ENCODE results near the gene PRR22.
"Not testable (repeated sequence)": the region's sequence is repeated elsewhere in the genome, so short reads cannot be mapped to it uniquely, and the experiment has no call there.

PRR22 gene

GRCh38 chr19:5790559-5791520, 6.3 kb upstream of the PRR22 start, which contains the start of gene DUS3L:
Gene DUS3L, minus strand, starts transcription at chr19:5791163. Its CDS starts 22 bp downstream, at chr19:5791141.
- peak; percentile 92 to 94 for DNase-seq (ENCODE audit: low read depth in 2 of 2)

- no peak for DNase-seq (ENCODE audit: low read depth in 2 of 2)
These were observed 5.5 kb upstream of the PRR22 start for GRCh38 chr19:5789886-5790558.

GRCh38 chr19:5789351-5789761, 4.8 kb upstream of the PRR22 start:
- DNase-seq (ENCODE audit: low read depth in 2 of 2), result no peak

- DNase-seq (ENCODE audit: low read depth in 2 of 2), result no peak
These were observed 3.9 kb upstream of the PRR22 start for GRCh38 chr19:5788422-5788821.

- no peak for DNase-seq (ENCODE audit: low read depth in 2 of 2)
These were observed 3.0 kb upstream of the PRR22 start for GRCh38 chr19:5787409-5788182.

GRCh38 chr19:5786593-5787408, 2.3 kb upstream of the PRR22 start:
- DNase-seq (ENCODE audit: low read depth in 2 of 2), result no peak

GRCh38 chr19:5785423-5785822, 877 bp upstream of the PRR22 start:
- DNase-seq (ENCODE audit: low read depth in 2 of 2), result no peak

GRCh38 chr19:5782945-5783919, 1.3 kb downstream of the PRR22 start:
- DNase-seq (ENCODE audit: low read depth in 2 of 2), result no peak

GRCh38 chr19:5782322-5782721, 2.2 kb downstream of the PRR22 start:
- DNase-seq (ENCODE audit: low read depth in 2 of 2), result no peak

- DNase-seq (ENCODE audit: low read depth in 2 of 2), result not testable (repeated sequence)
These were observed 3.6 kb downstream of the PRR22 start for GRCh38 chr19:5780916-5781315.

GRCh38 chr19:5778402-5778801, 6.1 kb downstream of the PRR22 start:
- no peak for DNase-seq (ENCODE audit: low read depth in 2 of 2)

GRCh38 chr19:5775668-5776309, 8.8 kb downstream of the PRR22 start:
- DNase-seq (ENCODE audit: low read depth in 2 of 2), result no peak

- no peak for DNase-seq (ENCODE audit: low read depth in 2 of 2)
These were observed 9.6 kb downstream of the PRR22 start for GRCh38 chr19:5774921-5775320.

GRCh38 chr19:5773276-5773675, 11.3 kb downstream of the PRR22 start:
- no peak for DNase-seq (ENCODE audit: low read depth in 2 of 2)

GRCh38 chr19:5772416-5772815, 12.1 kb downstream of the PRR22 start:
- DNase-seq (ENCODE audit: low read depth in 2 of 2), result no peak

- DNase-seq (ENCODE audit: low read depth in 2 of 2), result no peak
These were observed 16.6 kb downstream of the PRR22 start for GRCh38 chr19:5767949-5768348.

GRCh38 chr19:5765220-5765619, 19.3 kb downstream of the PRR22 start:
- no peak for DNase-seq (ENCODE audit: low read depth in 2 of 2)

GRCh38 chr19:5762608-5763217, 21.8 kb downstream of the PRR22 start:
- no peak for DNase-seq (ENCODE audit: low read depth in 2 of 2)

GRCh38 chr19:5753743-5754142, 30.8 kb downstream of the PRR22 start:
- no peak for DNase-seq (ENCODE audit: low read depth in 2 of 2)
